Measurements from ENCODE around the gene ARHGEF10L. TPM values are rescaled to one million over a fixed set of nuclear protein-coding genes. Genes with fewer than 3 reads are reported as not detected.

The ARHGEF10L gene
- total RNA-seq, 1 donor from 2014 or later = 59.9 TPM

Other genes with a start within 250 kb of the ARHGEF10L start
- gene PADI4, start 231.5 kb upstream of the ARHGEF10L start, total RNA-seq = 0.24 TPM
- not detected for gene PADI6, start 167.5 kb upstream of the ARHGEF10L start, total RNA-seq
- gene RCC2, start 100.0 kb upstream of the ARHGEF10L start, total RNA-seq = 12.7 TPM
- gene ACTL8, start 215.6 kb downstream of the ARHGEF10L start, total RNA-seq = not detected